Measurements from ENCODE around the gene MTF1.

DNA sequence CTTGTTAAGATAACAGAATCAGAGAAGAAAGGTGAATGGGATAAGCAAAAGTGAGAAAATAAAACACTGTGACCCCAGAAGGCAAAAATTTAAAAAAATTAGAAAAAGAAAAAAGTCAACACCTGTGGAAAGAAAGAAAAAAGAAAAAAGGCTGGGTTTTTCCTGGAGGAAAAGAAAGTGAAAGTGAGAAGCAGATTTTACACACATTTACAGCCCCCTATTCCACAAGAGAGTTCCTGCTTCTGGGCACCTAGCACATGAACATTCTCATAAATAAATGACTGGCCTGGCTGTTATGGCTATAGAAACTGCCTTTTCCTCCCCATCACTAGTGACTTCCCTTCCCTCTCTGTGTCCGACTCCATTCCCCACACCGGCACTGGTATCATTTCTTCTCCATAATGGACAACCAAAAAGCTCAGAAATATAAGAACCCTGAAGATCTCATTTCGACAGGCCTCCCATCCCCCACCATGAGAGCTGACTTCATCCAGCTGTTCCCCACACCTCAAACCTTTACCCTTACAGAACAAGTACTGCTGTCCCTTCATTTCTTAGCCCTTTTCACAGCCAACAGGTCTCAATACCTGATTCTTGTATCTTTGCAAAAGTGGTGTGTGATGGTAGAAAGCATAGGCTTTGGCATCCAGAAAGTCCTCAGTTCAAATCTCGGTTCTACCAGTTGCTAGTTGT, 12.6 kb downstream of the MTF1 start:
- no peak for TF ChIP-seq CTCF (IDR thresholded peaks at IDR 0.05; ENCODE audit: low read depth, low read length)
- TF ChIP-seq EZH2phosphoT487 (IDR thresholded peaks at IDR 0.05; ENCODE audit: low read depth) = no peak
